ENCODE data around the gene GALNT18. TPM values are rescaled to one million over a fixed set of nuclear protein-coding genes. Genes with fewer than 3 reads are reported as not detected.

GALNT18 gene
- total RNA-seq, 2 experiments from 2014 or later: not detected

- Histone ChIP-seq H3K27ac (ENCODE audit: low read depth, low read length, poor library complexity, severe bottlenecking) (no peak overlapping the region), H2AFZ (ENCODE audit: low read length) (no peak overlapping the region), H4K20me1 (ENCODE audit: insufficient read depth, low read length) (no peaks in the 10 kb centered on the region), H3K36me3 (ENCODE audit: insufficient read depth, low read length) (no peaks in the 10 kb centered on the region), H3K4me1 (ENCODE audit: insufficient read depth, low read length, poor library complexity, severe bottlenecking) (no peaks in the 10 kb centered on the region), H3K9me3 (ENCODE audit: low read length) (no peaks in the 10 kb centered on the region), H3K79me2 (ENCODE audit: insufficient read depth, low read depth, low read length) (no peaks in the 10 kb centered on the region), H3K4me3 (ENCODE audit: low read depth, low read length, poor library complexity, severe bottlenecking) (no peak overlapping the region), H3K9me2 (ENCODE audit: insufficient read depth, low read length) (no peaks in the 10 kb centered on the region), H3K4me2 (ENCODE audit: low read length) (no peak overlapping the region)
- POLR2A ChIA-PET: no interaction called here
- intact Hi-C loops (cut with micrococcal nuclease; ENCODE audit: unreplicated experiment): no loop called here
- CTCF ChIA-PET (ENCODE audit: unreplicated experiment): no interaction called here
- no peak for DNase-seq (ENCODE audit: low spot score)
- no peak for TF ChIP-seq CTCF (conservative IDR thresholded peaks at IDR 0.05; ENCODE audit: low read length)
- TF ChIP-seq EZH2phosphoT487 (IDR thresholded peaks at IDR 0.05; ENCODE audit: borderline replicate concordance, low read depth, low read length): no peak
- BruUV-seq (replicated peaks): no TSS peak
Observed at GRCh38 chr11:11442791-11443190, 179.0 kb downstream of the GALNT18 start.

- Histone ChIP-seq H3K36me3 (ENCODE audit: insufficient read depth, low read length) (no peaks in the 10 kb centered on the region), H3K4me1 (ENCODE audit: insufficient read depth, low read length, poor library complexity, severe bottlenecking) (no peaks in the 10 kb centered on the region), H3K27ac (ENCODE audit: low read depth, low read length, poor library complexity, severe bottlenecking) (no peak overlapping the region), H2AFZ (ENCODE audit: low read length) (no peak overlapping the region), H3K9me3 (ENCODE audit: low read length) (no peaks in the 10 kb centered on the region), H3K9me2 (ENCODE audit: insufficient read depth, low read length) (no peaks in the 10 kb centered on the region), H4K20me1 (ENCODE audit: insufficient read depth, low read length) (no peaks in the 10 kb centered on the region), H3K4me3 (ENCODE audit: low read depth, low read length, poor library complexity, severe bottlenecking) (no peak overlapping the region), H3K4me2 (ENCODE audit: low read length) (no peak overlapping the region), H3K79me2 (ENCODE audit: insufficient read depth, low read depth, low read length) (no peaks in the 10 kb centered on the region)
- CTCF ChIA-PET (ENCODE audit: unreplicated experiment): no interaction called here
- no TSS peak for BruUV-seq (replicated peaks)
- POLR2A ChIA-PET: no interaction called here
- intact Hi-C loops (cut with micrococcal nuclease; ENCODE audit: unreplicated experiment): no loop called here
- no peak for DNase-seq (ENCODE audit: low spot score)
- TF ChIP-seq EZH2phosphoT487 (IDR thresholded peaks at IDR 0.05; ENCODE audit: borderline replicate concordance, low read depth, low read length) (no peak), CTCF (conservative IDR thresholded peaks at IDR 0.05; ENCODE audit: low read length) (no peak)
Observed at GRCh38 chr11:11441516-11441915, 180.3 kb downstream of the GALNT18 start.

- no TSS peak for BruUV-seq (replicated peaks)
- H3K4me1 ChIP-seq (ENCODE audit: insufficient read depth, low read length, poor library complexity, severe bottlenecking): no peaks in the 10 kb centered on the region
- TF ChIP-seq EZH2phosphoT487 (IDR thresholded peaks at IDR 0.05; ENCODE audit: borderline replicate concordance, low read depth, low read length) (no peak), CTCF (conservative IDR thresholded peaks at IDR 0.05; ENCODE audit: low read length) (no peak)
- H3K79me2 ChIP-seq (ENCODE audit: insufficient read depth, low read depth, low read length): no peaks in the 10 kb centered on the region
- no peaks in the 10 kb centered on the region for H4K20me1 ChIP-seq (ENCODE audit: insufficient read depth, low read length)
- ChIA-PET POLR2A (no interaction called here), CTCF (ENCODE audit: unreplicated experiment) (no interaction called here)
- no peak overlapping the region for H2AFZ ChIP-seq (ENCODE audit: low read length)
- H3K4me2 ChIP-seq (ENCODE audit: low read length): no peak overlapping the region
- no peaks in the 10 kb centered on the region for H3K36me3 ChIP-seq (ENCODE audit: insufficient read depth, low read length)
- H3K27ac ChIP-seq (ENCODE audit: low read depth, low read length, poor library complexity, severe bottlenecking): no peak overlapping the region
- no peak overlapping the region for H3K4me3 ChIP-seq (ENCODE audit: low read depth, low read length, poor library complexity, severe bottlenecking)
- no peaks in the 10 kb centered on the region for H3K9me3 ChIP-seq (ENCODE audit: low read length)
- H3K9me2 ChIP-seq (ENCODE audit: insufficient read depth, low read length): no peaks in the 10 kb centered on the region
- intact Hi-C loops (cut with micrococcal nuclease; ENCODE audit: unreplicated experiment): no loop called here
- no peak for DNase-seq (ENCODE audit: low spot score)
Observed at GRCh38 chr11:11441091-11441490, 180.7 kb downstream of the GALNT18 start.

All from OCI-LY7 (cell line).